Measurements from ENCODE around the gene ANKRD13C. TPM values are rescaled to one million over a fixed set of nuclear protein-coding genes. Genes with fewer than 3 reads are reported as not detected.

Gene ANKRD13C
- total RNA-seq, 3 donors from 2014 or later: 20.8 to 29.9 (median 28.5) TPM

- Histone ChIP-seq H3K27ac (no peak overlapping the region), H3K36me3 (no peaks in the 10 kb centered on the region), H3K4me1 (no peaks in the 10 kb centered on the region), H3K27me3 (no peaks in the 10 kb centered on the region), H3K4me3 (no peak overlapping the region), H3K9me3 (no peaks in the 10 kb centered on the region)
- no peak for TF ChIP-seq CTCF (IDR thresholded peaks at IDR 0.05)
- TF ChIP-seq POLR2A (IDR thresholded peaks at IDR 0.05): no peak
- no peak for TF ChIP-seq POLR2AphosphoS5 (IDR thresholded peaks at IDR 0.05)
- DNase-seq (ENCODE audit: low spot score in 2 of 2): no peak
- intact Hi-C loops (cut with DNase I; ENCODE audit: low total_unique reads): no loop called here
Observed at GRCh38 chr1:70327306-70328076, 27.0 kb downstream of the ANKRD13C start.

DNA sequence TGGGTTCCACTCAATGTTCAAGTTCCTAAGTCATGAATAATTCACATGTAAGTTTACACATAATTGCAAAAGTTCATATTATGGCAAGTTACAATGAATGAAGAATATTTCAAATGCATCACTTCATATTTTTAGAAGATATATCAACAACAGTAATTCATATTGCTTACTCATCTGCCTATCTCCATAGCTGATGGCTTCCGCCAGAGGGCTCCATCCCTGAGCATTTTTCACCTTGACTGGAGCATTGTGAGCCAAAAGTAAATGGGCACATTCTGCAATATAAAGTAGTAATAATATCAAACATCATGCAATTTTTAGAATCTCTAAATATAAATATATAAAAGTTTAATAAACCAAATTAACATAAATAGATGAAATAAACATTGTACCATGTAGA lies 29.8 kb downstream of the ANKRD13C start:
- no peak overlapping the region for H3K4me3 ChIP-seq
- DNase-seq (ENCODE audit: low spot score in 2 of 2): no peak
- H3K9me3 ChIP-seq: no peaks in the 10 kb centered on the region
- no peaks in the 10 kb centered on the region for H3K4me1 ChIP-seq
- H3K27me3 ChIP-seq: no peaks in the 10 kb centered on the region
- H3K36me3 ChIP-seq: no peaks in the 10 kb centered on the region
- no peak for TF ChIP-seq POLR2A (IDR thresholded peaks at IDR 0.05)
- no peak for TF ChIP-seq CTCF (IDR thresholded peaks at IDR 0.05)
- TF ChIP-seq POLR2AphosphoS5 (IDR thresholded peaks at IDR 0.05): no peak
- H3K27ac ChIP-seq: no peak overlapping the region
- intact Hi-C loops (cut with DNase I; ENCODE audit: low total_unique reads): no loop called here

GRCh38 chr1:70319750-70320149 lies 34.8 kb downstream of the ANKRD13C start:
- H3K36me3 ChIP-seq: no peaks in the 10 kb centered on the region
- no peak overlapping the region for H3K4me3 ChIP-seq
- H3K9me3 ChIP-seq: no peaks in the 10 kb centered on the region
- H3K4me1 ChIP-seq: no peaks in the 10 kb centered on the region
- intact Hi-C loops (cut with DNase I; ENCODE audit: low total_unique reads): no loop called here
- no peak for DNase-seq (ENCODE audit: low spot score in 2 of 2)
- TF ChIP-seq POLR2AphosphoS5 (IDR thresholded peaks at IDR 0.05) (no peak), CTCF (IDR thresholded peaks at IDR 0.05) (no peak)
- H3K27ac ChIP-seq: no peak overlapping the region
- no peaks in the 10 kb centered on the region for H3K27me3 ChIP-seq

DNA sequence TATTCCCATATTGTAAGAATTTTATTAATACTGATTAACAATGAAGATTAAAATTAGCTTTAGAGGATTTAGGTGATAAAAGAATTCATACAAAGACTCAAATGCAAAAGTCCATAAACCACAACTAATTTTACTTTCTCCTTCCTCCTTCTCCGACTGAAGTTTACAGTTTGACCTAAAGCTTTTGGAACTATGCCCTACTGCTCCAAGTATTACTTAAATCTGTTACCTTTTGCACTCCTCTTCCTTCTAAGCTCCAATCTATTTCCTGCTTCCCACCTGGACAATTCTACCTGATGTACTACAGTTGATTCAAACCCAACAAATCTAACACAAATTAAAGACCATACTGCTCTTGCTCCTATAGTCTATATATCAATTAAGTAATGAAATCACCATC lies 36.3 kb downstream of the ANKRD13C start:
- H3K36me3 ChIP-seq: no peaks in the 10 kb centered on the region
- TF ChIP-seq POLR2A (IDR thresholded peaks at IDR 0.05) (no peak), CTCF (IDR thresholded peaks at IDR 0.05) (no peak), POLR2AphosphoS5 (IDR thresholded peaks at IDR 0.05) (no peak)
- H3K27me3 ChIP-seq: no peaks in the 10 kb centered on the region
- no peaks in the 10 kb centered on the region for H3K9me3 ChIP-seq
- no peak for DNase-seq (ENCODE audit: low spot score in 2 of 2)
- H3K4me1 ChIP-seq: no peaks in the 10 kb centered on the region
- H3K4me3 ChIP-seq: no peak overlapping the region
- intact Hi-C loops (cut with DNase I; ENCODE audit: low total_unique reads): no loop called here
- H3K27ac ChIP-seq: no peak overlapping the region

DNA sequence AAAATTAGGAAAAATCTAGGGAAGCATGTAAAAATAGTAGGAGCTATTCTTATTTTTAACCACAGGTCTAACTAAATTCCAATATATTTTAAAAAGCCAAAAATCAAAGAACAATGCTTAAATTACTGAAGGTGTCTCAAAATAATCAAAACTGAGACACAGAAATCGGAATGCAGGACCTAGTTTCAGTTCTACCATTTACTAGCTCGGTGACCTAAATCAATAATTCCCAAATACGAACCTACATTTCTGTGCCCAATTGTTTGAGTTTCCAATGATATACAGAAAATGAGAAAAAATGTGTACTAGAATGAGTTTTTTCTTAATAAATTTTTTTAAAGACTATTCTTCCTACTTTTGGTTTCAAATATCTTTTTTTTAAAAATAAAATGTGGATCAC lies 37.4 kb downstream of the ANKRD13C start:
- Histone ChIP-seq H3K27me3 (no peaks in the 10 kb centered on the region), H3K9me3 (no peaks in the 10 kb centered on the region), H3K36me3 (no peaks in the 10 kb centered on the region), H3K4me1 (no peaks in the 10 kb centered on the region), H3K4me3 (no peak overlapping the region), H3K27ac (no peak overlapping the region)
- no peak for TF ChIP-seq POLR2AphosphoS5 (IDR thresholded peaks at IDR 0.05)
- TF ChIP-seq POLR2A (IDR thresholded peaks at IDR 0.05): no peak
- no peak for TF ChIP-seq CTCF (IDR thresholded peaks at IDR 0.05)
- intact Hi-C loops (cut with DNase I; ENCODE audit: low total_unique reads): no loop called here
- DNase-seq (ENCODE audit: low spot score in 2 of 2): no peak
